Nephron progenitor cell (in vitro differentiated cells): ENCODE measurements around the gene TFG.

ENCODE experiments used
- DNase-seq: peaks from one replicate; pipeline ENCODE4 v3.0.0; 2021
- H3K27ac Mint-ChIP-seq: 2 replicates; pipeline ENCODE4 v1.8.0; 2021; ENCODE audit warnings: mild to moderate bottlenecking, moderate library complexity, mixed read lengths
- H3K27me3 Mint-ChIP-seq: 2 replicates; pipeline ENCODE4 v1.8.0; 2021; ENCODE audit warnings: mild to moderate bottlenecking, low read depth, mixed read lengths; ENCODE audit not compliant: poor library complexity
- H3K36me3 Mint-ChIP-seq: 2 replicates; pipeline ENCODE4 v1.8.0; 2021; ENCODE audit warnings: low read depth, mixed read lengths
- H3K4me1 Mint-ChIP-seq: 2 replicates; pipeline ENCODE4 v1.8.0; 2021; ENCODE audit warnings: mixed read lengths
- H3K4me3 Mint-ChIP-seq: 2 replicates; pipeline ENCODE4 v1.8.0; 2021; ENCODE audit warnings: mild to moderate bottlenecking, moderate library complexity, mixed read lengths
- H3K9me3 Mint-ChIP-seq: 2 replicates; pipeline ENCODE4 v1.8.0; 2021; ENCODE audit warnings: mild to moderate bottlenecking, moderate library complexity, mixed read lengths
- CTCF ChIP-seq: fragments of 200-600 bp; sonication (generic); IDR thresholded peaks from 2 replicates; pipeline ENCODE4 v1.5.0; 2021; ENCODE audit warnings: antibody characterized with exemption

Gene TFG

GRCh38 chr3:100798012-100798411 lies 88.7 kb downstream of the TFG start:
- no peak for DNase-seq
- H3K27me3 Mint-ChIP-seq: no peaks in the 10 kb centered on the region
- no peaks in the 10 kb centered on the region for H3K9me3 Mint-ChIP-seq
- no peaks in the 10 kb centered on the region for H3K4me1 Mint-ChIP-seq
- H3K27ac Mint-ChIP-seq: no peak overlapping the region
- no peaks in the 10 kb centered on the region for H3K36me3 Mint-ChIP-seq
- no peak for TF ChIP-seq CTCF
- H3K4me3 Mint-ChIP-seq: no peak overlapping the region
